ENCODE data around the gene PHACTR3. TPM values are rescaled to one million over a fixed set of nuclear protein-coding genes. Genes with fewer than 3 reads are reported as not detected.

PHACTR3 gene
- total and polyA plus RNA-seq, 2 donors (not counting 3 experiments of a cell fraction or from before 2014, with no cell fraction given), result not detected

- no peaks in the 10 kb centered on the region for H3K79me2 ChIP-seq (ENCODE audit: control insufficient read depth, insufficient read depth, low read length)
- DNase-seq (ENCODE audit: low read depth, low spot score), result no peak
- intact Hi-C loops (cut with micrococcal nuclease), result no loop called here
- no TSS peak for BruUV-seq (replicated peaks)
- H4K20me1 ChIP-seq (replicated peaks; ENCODE audit: control insufficient read depth, extremely low read depth, insufficient read depth, low read length), result no peaks in the 10 kb centered on the region
- no peak overlapping the region for H3K27ac ChIP-seq (ENCODE audit: insufficient read depth, low read depth, low read length)
- ChIA-PET POLR2A (no interaction called here), CTCF (no interaction called here)
- H3K36me3 ChIP-seq (ENCODE audit: control insufficient read depth in 2 of 2, extremely low read depth in 1 of 2, insufficient read depth in 2 of 2, low read length in 2 of 2), result no peaks in the 10 kb centered on the region
- H3K27me3 ChIP-seq (ENCODE audit: control insufficient read depth in 2 of 2, insufficient read depth in 2 of 2, low read length in 2 of 2), result peaks cover 2% of the 10 kb centered on the region in 2 experiments
- dilution Hi-C loops (cut with MboI; ENCODE audit: extremely low pct_ligation_motif_present, low sequenced_read_pairs), result no loop called here
- no peaks in the 10 kb centered on the region for H3K9me1 ChIP-seq (replicated peaks; ENCODE audit: control insufficient read depth, extremely low read depth, insufficient read depth, low read length)
- no peak for TF ChIP-seq MAX (IDR thresholded peaks at IDR 0.05; ENCODE audit: insufficient read depth, insufficient read length)
- TF ChIP-seq FOS (IDR thresholded peaks at IDR 0.05; ENCODE audit: borderline replicate concordance, insufficient read depth, low read length), result no peak
- no peak for TF ChIP-seq EZH2 (IDR thresholded peaks at IDR 0.05; ENCODE audit: borderline replicate concordance, low read depth, low read length, severe bottlenecking)
- no peak for TF ChIP-seq CTCF (IDR thresholded peaks at IDR 0.05; ENCODE audit: extremely low read depth in 1 of 2, insufficient read depth in 1 of 2, low read depth in 1 of 2, low read length in 2 of 2)
- TF ChIP-seq JUN (IDR thresholded peaks at IDR 0.05; ENCODE audit: borderline replicate concordance, insufficient read depth, insufficient read length, low read depth), result no peak
- TF ChIP-seq GATA2 (IDR thresholded peaks at IDR 0.05; ENCODE audit: insufficient read depth, insufficient read length, low read depth, low read length), result no peak
- no peak for TF ChIP-seq POLR2A (IDR thresholded peaks at IDR 0.05; ENCODE audit: low read depth, low read length)
- no peak for TF ChIP-seq POLR2AphosphoS5 (IDR thresholded peaks at IDR 0.05; ENCODE audit: insufficient read depth, low read depth, low read length)
- TF ChIP-seq MYC (IDR thresholded peaks at IDR 0.05; ENCODE audit: low read depth, low read length), result no peak
- H3K9me3 ChIP-seq (replicated peaks; ENCODE audit: control insufficient read depth, insufficient read depth, low read length), result no peaks in the 10 kb centered on the region
- no peak overlapping the region for H3K4me2 ChIP-seq (ENCODE audit: insufficient read depth, low read length)
- no peaks in the 10 kb centered on the region for H3K4me1 ChIP-seq (ENCODE audit: control insufficient read depth, extremely low read depth, insufficient read depth, low read length)
- FAIRE-seq, result no peak
- H3K9ac ChIP-seq (replicated peaks; ENCODE audit: extremely low read depth, insufficient read depth, low read length), result no peak overlapping the region
- H2AFZ ChIP-seq (ENCODE audit: low read depth, low read length), result no peak overlapping the region
- H3K4me3 ChIP-seq (replicated peaks in 1 of 3; ENCODE audit: insufficient read depth in 1 of 3, low read depth in 1 of 3, low read length in 3 of 3), result no peak overlapping the region
Observed at GRCh38 chr20:59573837-59574236, 30.5 kb upstream of the PHACTR3 start.
